CD4-positive, alpha-beta T cell treated with Interleukin-1 beta for 1 hour (primary cell): ENCODE measurements around the gene SNUPN.
A peak's percentile ranks its signal among the peaks of the same experiment; 100 is the strongest.
"Not testable (repeated sequence)": the region's sequence is repeated elsewhere in the genome, so short reads cannot be mapped to it uniquely, and the experiment has no call there.

ENCODE experiments used
- DNase-seq, 2 donors: peaks; one replicate each; pipeline ENCODE4 v3.0.0-alpha.2; 2020 to 2022

The SNUPN gene

GRCh38 chr15:75578173-75578947 is 47.2 kb downstream of the SNUPN start:
- DNase-seq: peak; percentile 21 to 23

- no peak for DNase-seq
Observed at GRCh38 chr15:75577401-75578172, 47.9 kb downstream of the SNUPN start.

GRCh38 chr15:75573648-75574384 is 51.7 kb downstream of the SNUPN start:
- no peak for DNase-seq

GRCh38 chr15:75570126-75570845 is 55.2 kb downstream of the SNUPN start:
- no peak for DNase-seq

GRCh38 chr15:75565062-75565970 is 60.2 kb downstream of the SNUPN start:
- DNase-seq: no peak

GRCh38 chr15:75561888-75562287 is 63.6 kb downstream of the SNUPN start:
- DNase-seq: no peak

- not testable (repeated sequence) for DNase-seq
Observed at GRCh38 chr15:75559360-75559759, 66.2 kb downstream of the SNUPN start.

GRCh38 chr15:75558955-75559354 is 66.6 kb downstream of the SNUPN start:
- DNase-seq: not testable (repeated sequence)

GRCh38 chr15:75554717-75555116 is 70.8 kb downstream of the SNUPN start:
- DNase-seq: no peak

- DNase-seq: no peak
Observed at GRCh38 chr15:75553659-75554058, 71.9 kb downstream of the SNUPN start.

GRCh38 chr15:75551091-75551490 is 74.4 kb downstream of the SNUPN start:
- no peak for DNase-seq
